Urinary bladder (tissue), 2 donors: ENCODE measurements around the gene NAT8L. TPM values are rescaled to one million over a fixed set of nuclear protein-coding genes. Genes with fewer than 3 reads are reported as not detected.

Source experiments
- polyA plus RNA-seq: library from polyadenylated mRNA; stranded (reverse); fragments of 200-250 nt; gene quantifications from one replicate; pipeline ENCODE4 v1.2.3, GENCODE V29; 2013
- total RNA-seq: library from RNA; depleted of rRNA; stranded (reverse); fragments of >200 nt; gene quantifications from one replicate; pipeline ENCODE4 v1.2.3, GENCODE V29; 2014
- donor health status: healthy.

Gene NAT8L
- total and polyA plus RNA-seq, 2 donors: 0.16 to 0.82 TPM

Other genes starting within 250 kb of the NAT8L start
- gene LETM1, start 203.2 kb upstream of the NAT8L start, total RNA-seq: 19.0 TPM
- gene LETM1, start 203.2 kb upstream of the NAT8L start, polyA plus RNA-seq: 15.6 TPM
- 60.5 TPM for gene NSD2, start 187.9 kb upstream of the NAT8L start, total RNA-seq
- gene NSD2, start 187.9 kb upstream of the NAT8L start, polyA plus RNA-seq: 13.8 TPM
- gene NELFA, start 50.4 kb upstream of the NAT8L start, total RNA-seq: 17.4 TPM
- 26.9 TPM for gene NELFA, start 50.4 kb upstream of the NAT8L start, polyA plus RNA-seq
- gene HAUS3, start 182.8 kb downstream of the NAT8L start, total RNA-seq: 26.6 TPM
- 8.1 TPM for gene HAUS3, start 182.8 kb downstream of the NAT8L start, polyA plus RNA-seq
- 3.1 TPM for gene POLN, start 182.8 kb downstream of the NAT8L start, total RNA-seq
- gene POLN, start 182.8 kb downstream of the NAT8L start, polyA plus RNA-seq: 1.0 TPM
- 27.3 TPM for gene MXD4, start 202.8 kb downstream of the NAT8L start, total RNA-seq
- 55.2 TPM for gene MXD4, start 202.8 kb downstream of the NAT8L start, polyA plus RNA-seq